Tibial artery (tissue), 4 donors: Measurements from ENCODE around the gene STUB1.

Experiments used
- DNase-seq, 2 donors: peaks; one replicate each; pipeline ENCODE4 v3.0.0-alpha.2; 2019
- H3K27ac ChIP-seq, 2 donors: fragments of 200-600 bp; sonication (generic) in 1 of 2; 1 replicate in 1 of 2; 2 replicates in 1 of 2; pipeline ENCODE4 v1.5.1; 2018 to 2019; ENCODE audit warnings: mild to moderate bottlenecking in 1 of 2
- H3K27me3 ChIP-seq, 2 donors: fragments of 200-600 bp; sonication (generic) in 1 of 2; one replicate each; pipeline versions ENCODE4 v1.5.1 to v1.6.0; 2016 to 2019
- H3K36me3 ChIP-seq, 3 donors: fragments of 200-600 bp; sonication (generic) in 2 of 3; one replicate each; pipeline ENCODE4 v1.5.1; 2016 to 2019; ENCODE audit warnings: mild to moderate bottlenecking in 2 of 3
- H3K4me1 ChIP-seq, 4 donors: fragments of 200-600 bp; sonication (generic) in 2 of 4; 1 replicate in 3 of 4; 2 replicates in 1 of 4; pipeline ENCODE4 v1.5.1; 2016 to 2019
- H3K4me3 ChIP-seq, 2 donors: fragments of 200-600 bp; sonication (generic) in 1 of 2; 1 replicate in 1 of 2; 2 replicates in 1 of 2; pipeline ENCODE4 v1.5.1; 2018 to 2019; ENCODE audit warnings: mild to moderate bottlenecking in 2 of 2
- H3K9me3 ChIP-seq, 3 donors: fragments of 200-600 bp; sonication (generic) in 1 of 3; one replicate each; pipeline ENCODE4 v1.5.1; 2016 to 2019
- CTCF ChIP-seq, 2 experiments: fragments of 200-600 bp in 1 of 2; fragments of 450-650 bp in 1 of 2; IDR thresholded peaks; one replicate each; pipeline ENCODE4 v1.5.1; 2017 to 2019; ENCODE audit warnings: antibody characterized with exemption in 2 of 2, mild to moderate bottlenecking in 1 of 2, moderate library complexity in 1 of 2
- intact Hi-C: fragments of 100-400 bp; cut with DNase I; formaldehyde crosslinking; loops from one replicate; pipeline ENCODE4 v1.15.0; 2023; ENCODE audit warnings: low total_unique reads

STUB1 gene

GRCh38 chr16:727291-727977, 47.2 kb downstream of the STUB1 start:
- intact Hi-C loops = no loop called here
- TF ChIP-seq CTCF (IDR thresholded peaks at IDR 0.05) = no peak
- Histone ChIP-seq H3K27me3 (peaks cover 0 to 45% of the 10 kb centered on the region in 2 donors), H3K9me3 (no peaks in the 10 kb centered on the region), H3K27ac (no peak overlapping the region), H3K36me3 (peaks cover 0 to 32% (median 5%) of the 10 kb centered on the region in 3 donors), H3K4me1 (peaks cover 0 to 32% (median 29%) of the 10 kb centered on the region in 4 donors), H3K4me3 (peak overlapping the region; percentile 39 to 44)
- DNase-seq = no peak

DNA sequence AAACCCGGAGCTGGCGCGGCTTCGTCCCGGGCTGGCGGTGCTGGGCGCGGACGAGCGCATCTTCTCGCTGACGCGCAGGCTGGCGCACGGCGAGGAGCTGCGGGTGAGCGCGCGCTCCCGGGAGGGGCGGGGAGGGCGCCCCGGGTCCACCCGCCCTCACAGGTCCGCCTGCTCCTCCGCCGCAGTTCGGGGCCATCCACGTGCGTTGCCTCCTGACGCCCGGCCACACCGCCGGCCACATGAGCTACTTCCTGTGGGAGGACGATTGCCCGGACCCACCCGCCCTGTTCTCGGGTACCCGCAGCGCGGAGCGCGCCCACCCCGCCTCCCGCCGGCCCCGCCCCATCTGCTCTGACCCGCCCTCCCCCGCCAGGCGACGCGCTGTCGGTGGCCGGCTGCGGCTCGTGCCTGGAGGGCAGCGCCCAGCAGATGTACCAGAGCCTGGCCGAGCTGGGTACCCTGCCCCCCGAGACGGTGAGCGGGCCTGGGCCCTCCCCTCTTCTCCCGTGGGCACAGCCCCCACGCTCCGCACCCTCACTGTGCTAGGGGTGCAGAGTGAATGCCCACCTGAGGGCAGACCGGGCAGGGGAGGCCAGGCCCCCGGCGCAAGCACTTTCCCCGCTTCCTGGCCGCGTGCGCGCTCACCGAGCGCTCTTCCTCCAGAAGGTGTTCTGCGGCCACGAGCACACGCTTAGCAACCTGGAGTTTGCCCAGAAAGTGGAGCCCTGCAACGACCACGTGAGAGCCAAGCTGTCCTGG, 48.1 kb downstream of the STUB1 start:
- Histone ChIP-seq H3K9me3 (no peaks in the 10 kb centered on the region), H3K4me3 (peak overlapping the region; percentile 39 to 44), H3K4me1 (peaks cover 0 to 31% (median 29%) of the 10 kb centered on the region in 4 donors), H3K36me3 (peaks cover 6 to 41% (median 13%) of the 10 kb centered on the region in 3 donors), H3K27ac (no peak overlapping the region), H3K27me3 (peaks cover 0 to 45% of the 10 kb centered on the region in 2 donors)
- peak in 1 of 2 donors; percentile 49 for DNase-seq
- TF ChIP-seq CTCF (IDR thresholded peaks at IDR 0.05) = no peak
- intact Hi-C loops = no loop called here

DNA sequence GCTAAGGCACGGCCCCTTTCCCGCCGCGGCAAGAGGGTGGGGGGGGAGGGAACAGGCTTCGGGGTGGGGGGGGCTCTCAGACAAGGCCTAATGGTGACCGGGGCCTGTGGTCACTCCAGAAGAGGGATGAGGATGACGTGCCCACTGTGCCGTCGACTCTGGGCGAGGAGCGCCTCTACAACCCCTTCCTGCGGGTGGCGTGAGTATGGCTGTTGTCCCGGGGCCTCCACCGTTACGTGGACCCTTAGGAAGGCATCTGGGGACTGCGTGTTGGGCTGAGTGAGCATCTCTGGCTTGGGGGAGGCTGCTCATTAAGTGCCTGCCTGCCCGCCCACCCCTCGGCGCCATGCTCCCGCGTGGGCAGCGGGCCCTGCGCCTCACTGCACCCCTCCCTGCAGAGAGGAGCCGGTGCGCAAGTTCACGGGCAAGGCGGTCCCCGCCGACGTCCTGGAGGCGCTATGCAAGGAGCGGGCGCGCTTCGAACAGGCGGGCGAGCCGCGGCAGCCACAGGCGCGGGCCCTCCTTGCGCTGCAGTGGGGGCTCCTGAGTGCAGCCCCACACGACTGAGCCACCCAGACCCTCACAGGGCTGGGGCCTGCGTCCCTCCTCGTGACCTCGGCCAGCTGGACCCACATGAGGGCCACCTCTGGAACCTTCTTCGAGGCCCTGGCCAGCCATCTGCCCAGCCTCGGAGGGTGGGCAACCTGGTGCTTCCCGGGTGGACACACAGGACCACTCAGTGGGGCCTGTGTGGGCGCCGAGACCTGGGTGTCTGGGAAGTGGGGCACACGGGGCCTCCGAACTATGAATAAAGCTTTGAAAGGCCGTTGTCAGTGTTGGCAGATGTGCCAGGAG, 48.9 kb downstream of the STUB1 start:
- intact Hi-C loops = no loop called here
- H3K9me3 ChIP-seq = no peaks in the 10 kb centered on the region
- no peak overlapping the region for H3K27ac ChIP-seq
- peaks cover 0 to 31% (median 29%) of the 10 kb centered on the region in 4 donors for H3K4me1 ChIP-seq
- peak overlapping the region in 1 of 2 donors; percentile 44 for H3K4me3 ChIP-seq
- peaks cover 14 to 49% (median 21%) of the 10 kb centered on the region in 3 donors for H3K36me3 ChIP-seq
- peaks cover 0 to 45% of the 10 kb centered on the region in 2 donors for H3K27me3 ChIP-seq
- no peak for DNase-seq
- TF ChIP-seq CTCF (IDR thresholded peaks at IDR 0.05) = no peak

DNA sequence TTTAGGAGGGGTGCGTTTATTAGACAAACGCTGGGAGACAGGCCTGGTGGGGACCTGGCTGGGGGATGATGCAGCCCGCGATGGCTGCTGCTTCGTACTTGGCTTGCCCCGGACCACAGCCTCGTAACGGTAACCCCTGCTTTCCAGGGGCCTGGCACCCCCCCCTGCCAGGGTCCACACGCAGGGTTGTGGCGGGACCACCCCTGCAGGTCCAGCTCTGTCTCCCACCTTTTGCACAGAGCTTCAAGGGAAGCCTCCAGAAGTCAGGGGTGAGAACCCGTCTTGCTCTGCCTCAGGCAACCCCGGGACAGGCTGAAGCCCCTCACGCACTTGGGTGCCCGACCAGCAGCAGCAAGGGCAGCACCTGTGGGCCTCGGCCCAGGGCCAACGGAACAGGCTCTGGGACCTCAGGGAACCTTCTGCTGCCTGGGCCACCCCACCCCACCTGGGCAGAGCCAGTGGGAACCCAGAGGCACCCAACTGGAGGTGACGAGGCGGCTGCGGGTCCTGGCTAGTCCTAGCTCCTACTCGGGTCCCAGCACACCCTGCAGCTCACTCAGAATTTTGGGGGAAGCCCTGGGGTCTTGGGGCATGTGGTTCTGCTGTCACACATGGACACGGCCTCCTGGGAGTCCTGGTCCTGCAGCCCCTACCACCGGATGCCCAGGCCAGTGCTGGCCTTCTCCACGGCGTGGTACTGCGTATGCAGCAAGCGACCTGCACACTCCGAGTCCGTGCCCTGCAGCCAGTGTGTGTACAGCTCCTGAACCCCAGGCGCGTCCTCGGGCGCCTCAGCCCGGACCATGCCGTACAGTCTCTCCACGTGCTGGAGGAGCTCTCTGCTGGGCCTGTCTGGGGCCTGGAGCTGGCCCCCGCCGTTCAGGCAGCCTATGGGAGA, 49.8 kb downstream of the STUB1 start:
- intact Hi-C loops = loop anchor here (10.0 kb wide), 1 partner anchor 1495 kb away; the partner anchor contains the start of gene E4F1
- peaks cover 14 to 58% (median 30%) of the 10 kb centered on the region in 3 donors for H3K36me3 ChIP-seq
- no peak for DNase-seq
- no peak for TF ChIP-seq CTCF (IDR thresholded peaks at IDR 0.05)
- peaks cover 0 to 44% of the 10 kb centered on the region in 2 donors for H3K27me3 ChIP-seq
- H3K27ac ChIP-seq = no peak overlapping the region
- H3K9me3 ChIP-seq = no peaks in the 10 kb centered on the region
- H3K4me1 ChIP-seq = peaks cover 0 to 31% (median 29%) of the 10 kb centered on the region in 4 donors
- H3K4me3 ChIP-seq = no peak overlapping the region
